DND-41 (cell line): Measurements from ENCODE around the gene LEMD1.
A peak's percentile ranks its signal among the peaks of the same experiment; 100 is the strongest.

Experiments used
- ATAC-seq: fragments of 200-7000 bp; cut with Tn5 transposase; 3 replicates; pipeline ENCODE4 v1.9.1; 2021; ENCODE audit warnings: low read depth; ENCODE audit not compliant: insufficient read depth
- DNase-seq: peaks from one replicate; pipeline ENCODE4 v3.0.0-alpha.2; 2020
- H2AFZ ChIP-seq: 2 replicates; pipeline ENCODE4 v1.6.0; 2012; ENCODE audit warnings: low read depth, low read length
- H3K27ac ChIP-seq: 2 replicates; pipeline ENCODE4 v1.5.1; 2012; ENCODE audit warnings: low read length, inconsistent platforms
- H3K27me3 ChIP-seq: fragments of 200-600 bp; sonication (generic); 2 replicates; pipeline ENCODE4 v1.6.0; 2012; ENCODE audit warnings: low read length, mild to moderate bottlenecking, inconsistent platforms; ENCODE audit not compliant: insufficient read depth, poor library complexity
- H3K36me3 ChIP-seq: 2 replicates; pipeline ENCODE4 v1.5.1; 2012; ENCODE audit warnings: low read length, inconsistent platforms; ENCODE audit not compliant: insufficient read depth
- H3K4me1 ChIP-seq: 2 replicates; pipeline ENCODE4 v1.5.1; 2012; ENCODE audit warnings: mild to moderate bottlenecking, low read length; ENCODE audit not compliant: insufficient read depth
- H3K4me2 ChIP-seq: 2 replicates; pipeline ENCODE4 v1.6.0; 2012; ENCODE audit warnings: mild to moderate bottlenecking, moderate library complexity, low read length, inconsistent platforms; ENCODE audit not compliant: insufficient read depth
- H3K4me3 ChIP-seq, 2 experiments: fragments of 200-600 bp in 1 of 2; shearing (Covaris generic) in 1 of 2; 2 replicates each; pipeline ENCODE4 v1.5.1; 2012 to 2016; ENCODE audit warnings: inconsistent platforms in 2 of 2, low read length in 2 of 2, mild to moderate bottlenecking in 2 of 2, low read depth in 1 of 2, moderate library complexity in 1 of 2
- H3K79me2 ChIP-seq: 2 replicates; pipeline ENCODE4 v1.6.0; 2012; ENCODE audit warnings: low read length, inconsistent platforms; ENCODE audit not compliant: insufficient read depth
- H3K9ac ChIP-seq: 2 replicates; pipeline ENCODE4 v1.6.0; 2012; ENCODE audit warnings: low read depth, mild to moderate bottlenecking, inconsistent platforms, low read length, moderate library complexity
- H3K9me3 ChIP-seq: 2 replicates; pipeline ENCODE4 v1.5.1; 2012; ENCODE audit warnings: low read length, moderate library complexity, mild to moderate bottlenecking, inconsistent platforms; ENCODE audit not compliant: insufficient read depth, severe bottlenecking
- H4K20me1 ChIP-seq: 2 replicates; pipeline ENCODE4 v1.6.0; 2012; ENCODE audit warnings: low read length; ENCODE audit not compliant: insufficient read depth
- CTCF ChIP-seq: IDR thresholded peaks from 2 replicates; pipeline ENCODE4 v1.5.1; 2012; ENCODE audit warnings: borderline replicate concordance, low read length, moderate library complexity, mild to moderate bottlenecking; ENCODE audit not compliant: poor library complexity, severe bottlenecking; ENCODE audit errors: extremely low read depth
- EZH2 ChIP-seq: IDR thresholded peaks from 3 replicates; pipeline ENCODE4 v1.6.1; 2012; ENCODE audit warnings: borderline replicate concordance, low read depth, mild to moderate bottlenecking, moderate library complexity, low read length, inconsistent platforms; ENCODE audit not compliant: severe bottlenecking

The LEMD1 gene

GRCh38 chr1:205465392-205465791, 43.5 kb upstream of the LEMD1 start:
- no peak overlapping the region for H3K4me2 ChIP-seq
- no peak overlapping the region for H2AFZ ChIP-seq
- TF ChIP-seq CTCF (no peak), EZH2 (no peak)
- no peak overlapping the region for H3K9ac ChIP-seq
- no peaks in the 10 kb centered on the region for H3K36me3 ChIP-seq
- no peaks in the 10 kb centered on the region for H3K4me1 ChIP-seq
- H3K79me2 ChIP-seq: no peaks in the 10 kb centered on the region
- no peaks in the 10 kb centered on the region; the same call in 1 of the 2 replicates for H4K20me1 ChIP-seq
- ATAC-seq: no peak
- H3K27me3 ChIP-seq: peaks cover 35% of the 10 kb centered on the region
- no peak for DNase-seq
- no peaks in the 10 kb centered on the region for H3K9me3 ChIP-seq
- H3K27ac ChIP-seq: no peak overlapping the region
- no peak overlapping the region for H3K4me3 ChIP-seq

GRCh38 chr1:205458777-205459566, 37.1 kb upstream of the LEMD1 start:
- ATAC-seq: peak; percentile 91
- H2AFZ ChIP-seq: no peak overlapping the region
- H3K27ac ChIP-seq: no peak overlapping the region
- H3K4me2 ChIP-seq: no peak overlapping the region
- peaks cover 4% of the 10 kb centered on the region for H4K20me1 ChIP-seq
- H3K9ac ChIP-seq: no peak overlapping the region
- peak; percentile 61 for DNase-seq
- H3K36me3 ChIP-seq: no peaks in the 10 kb centered on the region
- H3K9me3 ChIP-seq: no peaks in the 10 kb centered on the region
- TF ChIP-seq CTCF (no peak), EZH2 (no peak)
- peaks cover 18% of the 10 kb centered on the region for H3K27me3 ChIP-seq
- H3K4me3 ChIP-seq: no peak overlapping the region
- no peaks in the 10 kb centered on the region for H3K79me2 ChIP-seq
- no peaks in the 10 kb centered on the region for H3K4me1 ChIP-seq

GRCh38 chr1:205456868-205457745, 35.3 kb upstream of the LEMD1 start:
- Histone ChIP-seq H3K4me3 (no peak overlapping the region), H4K20me1 (peaks cover 8% of the 10 kb centered on the region), H3K27ac (no peak overlapping the region), H3K36me3 (no peaks in the 10 kb centered on the region), H3K9ac (no peak overlapping the region), H3K4me1 (no peaks in the 10 kb centered on the region), H3K4me2 (no peak overlapping the region), H2AFZ (no peak overlapping the region), H3K27me3 (peaks cover 19% of the 10 kb centered on the region), H3K79me2 (no peaks in the 10 kb centered on the region), H3K9me3 (no peaks in the 10 kb centered on the region)
- DNase-seq (no peak), ATAC-seq (no peak)
- TF ChIP-seq EZH2 (no peak), CTCF (no peak)
